HG02623 (cell line): ENCODE measurements around the gene TGIF2.

Experiments used
- ATAC-seq: cut with Tn5 transposase; IDR thresholded peaks from one replicate; pipeline ENCODE4 v1.9.1; 2021; ENCODE audit warnings: moderate library complexity; ENCODE audit not compliant: unreplicated experiment

The TGIF2 gene

GRCh38 chr20:36573103-36573797 lies at the start of gene TGIF2:
TGIF2 (plus strand) TSS chr20:36573597; CDS start chr20:36578775, 5,178 bp downstream.
- ATAC-seq = peak; percentile 58

GRCh38 chr20:36525620-36526365 lies 47.6 kb upstream of the TGIF2 start:
- ATAC-seq = no peak

- ATAC-seq = no peak
These were observed 46.8 kb upstream of the TGIF2 start for GRCh38 chr20:36526521-36527011.

- ATAC-seq = no peak
These were observed 45.9 kb upstream of the TGIF2 start for GRCh38 chr20:36527331-36528125.

GRCh38 chr20:36528176-36528874 lies 45.1 kb upstream of the TGIF2 start:
- ATAC-seq = no peak

GRCh38 chr20:36528875-36529417 lies 44.5 kb upstream of the TGIF2 start:
- no peak for ATAC-seq

- no peak for ATAC-seq
These were observed 41.0 kb upstream of the TGIF2 start for GRCh38 chr20:36532388-36532787.

GRCh38 chr20:36532822-36533221 lies 40.6 kb upstream of the TGIF2 start:
- no peak for ATAC-seq

- ATAC-seq = no peak
These were observed 35.2 kb upstream of the TGIF2 start for GRCh38 chr20:36538026-36538722.

GRCh38 chr20:36540551-36541211 lies 32.7 kb upstream of the TGIF2 start:
- ATAC-seq = no peak

GRCh38 chr20:36541227-36541767 lies 32.1 kb upstream of the TGIF2 start, which contains the start of gene MYL9:
MYL9 (plus strand) TSS chr20:36541519; CDS start chr20:36544885, 3,366 bp downstream.
- no peak for ATAC-seq

- no peak for ATAC-seq
These were observed 31.5 kb upstream of the TGIF2 start for GRCh38 chr20:36541768-36542488.

- no peak for ATAC-seq
These were observed 30.7 kb upstream of the TGIF2 start for GRCh38 chr20:36542516-36543183.

GRCh38 chr20:36543184-36544133 lies 29.9 kb upstream of the TGIF2 start:
- ATAC-seq = no peak

- ATAC-seq = no peak
These were observed 29.0 kb upstream of the TGIF2 start for GRCh38 chr20:36544134-36545018.
